Fibroblast of the aortic adventitia (primary cell): Measurements from ENCODE around the gene ITPR1. TPM values are rescaled to one million over a fixed set of nuclear protein-coding genes. Genes with fewer than 3 reads are reported as not detected.

Experiments
- DNase-seq: peaks from one replicate; pipeline ENCODE4 v3.0.0-alpha.2; 2010; ENCODE audit warnings: low read depth
- H3K4me3 ChIP-seq: 2 replicates; pipeline ENCODE4 v1.5.1; 2011; ENCODE audit warnings: low read depth, mild to moderate bottlenecking, control low read depth, low read length, moderate library complexity
- CTCF ChIP-seq: IDR thresholded peaks from 2 replicates; pipeline ENCODE4 v1.5.1; 2011; ENCODE audit warnings: mild to moderate bottlenecking, low read length, control low read depth, inconsistent platforms; ENCODE audit not compliant: insufficient read depth
- total RNA-seq: library from RNA; depleted of rRNA; stranded (reverse); fragments of >200 nt; gene quantifications from 2 replicates; pipeline ENCODE4 v1.2.3, GENCODE V29; 2012; ENCODE audit warnings: low replicate concordance

ITPR1 gene
- total RNA-seq, 1 donor: 8.9 TPM

GRCh38 chr3:4888913-4889846 lies 396.0 kb downstream of the ITPR1 start:
- H3K4me3 ChIP-seq: no peak overlapping the region
- no peak for TF ChIP-seq CTCF
- no peak for DNase-seq

GRCh38 chr3:4889896-4890295 lies 396.7 kb downstream of the ITPR1 start:
- no peak overlapping the region for H3K4me3 ChIP-seq
- DNase-seq: no peak
- TF ChIP-seq CTCF: no peak

- no peak overlapping the region for H3K4me3 ChIP-seq
- no peak for DNase-seq
- TF ChIP-seq CTCF: no peak
Observed at GRCh38 chr3:4894891-4895530, 401.9 kb downstream of the ITPR1 start.

GRCh38 chr3:4895838-4896237 lies 402.7 kb downstream of the ITPR1 start:
- H3K4me3 ChIP-seq: no peak overlapping the region
- TF ChIP-seq CTCF: no peak
- DNase-seq: peak; percentile 67

Other genes starting within 250 kb of the ITPR1 start
- gene SETMAR, start 190.0 kb upstream of the ITPR1 start, total RNA-seq: 12.6 and 25.4 TPM in 2 replicates
- 43.3 and 45.6 TPM in 2 replicates for gene SUMF1, start 26.1 kb upstream of the ITPR1 start, total RNA-seq